Measurements from ENCODE around the gene DIPK1B. TPM values are rescaled to one million over a fixed set of nuclear protein-coding genes. Genes with fewer than 3 reads are reported as not detected.
A peak's percentile ranks its signal among the peaks of the same experiment; 100 is the strongest.

The DIPK1B gene
- total and polyA plus RNA-seq, 8 donors: 4.3 to 32.3 (median 6.5) TPM

DNA sequence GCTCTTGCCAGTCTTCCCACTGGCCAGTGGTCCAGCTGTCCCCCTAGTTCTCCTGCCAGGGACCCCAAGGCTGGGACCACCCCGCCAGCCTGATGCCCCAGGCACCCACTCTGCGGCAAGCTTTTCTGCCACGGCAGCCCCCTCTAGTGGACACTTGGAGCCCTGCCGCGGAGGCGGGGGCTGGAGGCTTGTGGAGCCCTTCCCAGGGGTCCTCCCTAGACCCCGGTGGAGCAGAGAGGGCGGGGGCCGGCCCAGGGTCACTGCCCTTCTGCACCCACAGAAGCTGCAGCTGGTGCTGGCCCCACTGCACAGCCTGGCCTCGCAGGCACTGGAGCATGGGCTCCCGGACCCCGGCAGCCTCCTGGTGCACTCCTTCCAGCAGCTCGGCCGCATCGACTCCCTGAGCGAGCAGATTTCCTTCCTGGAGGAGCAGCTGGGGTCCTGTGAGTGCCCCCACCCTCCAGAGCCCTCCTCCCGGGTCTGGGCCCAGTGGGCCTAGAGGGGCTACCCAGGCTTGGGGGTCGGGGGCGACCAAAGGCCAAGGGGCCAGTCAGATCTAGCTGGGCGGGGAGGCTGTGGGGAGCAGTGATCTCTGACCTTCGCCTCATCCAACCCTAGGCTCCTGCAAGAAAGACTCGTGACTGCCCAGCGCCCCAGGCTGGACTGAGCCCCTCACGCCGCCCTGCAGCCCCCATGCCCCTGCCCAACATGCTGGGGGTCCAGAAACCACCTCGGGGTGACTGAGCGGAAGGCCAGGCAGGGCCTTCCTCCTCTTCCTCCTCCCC lies 40.5 kb upstream of the DIPK1B start:
- FAIRE-seq: no peak
- H3K9me3 ChIP-seq: no peaks in the 10 kb centered on the region
- ATAC-seq: peak; percentile 28 to 48 (median 31)
- WGBS, 2 donors: 42 to 45% methylated on average over 27 of the region's 27 CpGs
- H3K4me1 ChIP-seq: peaks cover 9 to 20% (median 9%) of the 10 kb centered on the region in 3 donors
- TF ChIP-seq, protein P1, sequence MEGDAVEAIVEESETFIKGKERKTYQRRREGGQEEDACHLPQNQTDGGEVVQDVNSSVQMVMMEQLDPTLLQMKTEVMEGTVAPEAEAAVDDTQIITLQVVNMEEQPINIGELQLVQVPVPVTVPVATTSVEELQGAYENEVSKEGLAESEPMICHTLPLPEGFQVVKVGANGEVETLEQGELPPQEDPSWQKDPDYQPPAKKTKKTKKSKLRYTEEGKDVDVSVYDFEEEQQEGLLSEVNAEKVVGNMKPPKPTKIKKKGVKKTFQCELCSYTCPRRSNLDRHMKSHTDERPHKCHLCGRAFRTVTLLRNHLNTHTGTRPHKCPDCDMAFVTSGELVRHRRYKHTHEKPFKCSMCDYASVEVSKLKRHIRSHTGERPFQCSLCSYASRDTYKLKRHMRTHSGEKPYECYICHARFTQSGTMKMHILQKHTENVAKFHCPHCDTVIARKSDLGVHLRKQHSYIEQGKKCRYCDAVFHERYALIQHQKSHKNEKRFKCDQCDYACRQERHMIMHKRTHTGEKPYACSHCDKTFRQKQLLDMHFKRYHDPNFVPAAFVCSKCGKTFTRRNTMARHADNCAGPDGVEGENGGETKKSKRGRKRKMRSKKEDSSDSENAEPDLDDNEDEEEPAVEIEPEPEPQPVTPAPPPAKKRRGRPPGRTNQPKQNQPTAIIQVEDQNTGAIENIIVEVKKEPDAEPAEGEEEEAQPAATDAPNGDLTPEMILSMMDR (IDR thresholded peaks at IDR 0.05): peak; percentile 83 to 85 (median 84)
- no peaks in the 10 kb centered on the region for H3K27me3 ChIP-seq
- H3K36me3 ChIP-seq: peaks cover 0 to 12% (median 0%) of the 10 kb centered on the region in 3 donors
- no peak overlapping the region for H3K4me3 ChIP-seq
- no peak overlapping the region for H3K27ac ChIP-seq
- intact Hi-C loops (cut with DNase I): no loop called here
- DNase-seq: peak in 3 of 6 donors; percentile 60 to 85 (median 76)

DNA sequence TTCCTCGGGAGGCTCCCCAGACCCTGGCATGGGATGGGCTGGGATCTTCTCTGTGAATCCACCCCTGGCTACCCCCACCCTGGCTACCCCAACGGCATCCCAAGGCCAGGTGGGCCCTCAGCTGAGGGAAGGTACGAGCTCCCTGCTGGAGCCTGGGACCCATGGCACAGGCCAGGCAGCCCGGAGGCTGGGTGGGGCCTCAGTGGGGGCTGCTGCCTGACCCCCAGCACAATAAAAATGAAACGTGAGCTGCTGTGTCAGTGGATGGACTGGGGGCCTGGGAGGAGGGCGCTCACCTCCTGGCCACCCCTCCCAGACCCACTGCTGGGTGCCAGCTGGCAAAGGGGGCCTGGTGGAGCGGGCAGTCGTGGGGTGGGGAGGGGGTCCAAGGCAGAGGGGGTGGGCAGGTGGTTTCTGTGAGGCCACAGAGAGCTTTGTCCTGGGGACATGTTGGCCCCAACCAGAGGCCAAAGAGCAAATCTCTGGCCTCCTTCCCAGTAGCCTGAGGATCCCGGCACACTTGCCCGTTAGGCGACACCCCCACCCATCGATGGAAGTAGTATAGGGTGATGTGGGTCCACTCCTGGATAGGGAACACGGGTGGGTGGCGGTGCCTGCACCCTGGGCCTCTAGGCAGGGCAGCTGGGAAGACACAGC lies 39.8 kb upstream of the DIPK1B start:
- FAIRE-seq: no peak
- no peak for ATAC-seq
- Histone ChIP-seq H3K4me3 (no peak overlapping the region), H3K27ac (no peak overlapping the region), H3K36me3 (peaks cover 0 to 16% (median 0%) of the 10 kb centered on the region in 3 donors), H3K4me1 (peaks cover 9 to 20% (median 9%) of the 10 kb centered on the region in 3 donors), H3K27me3 (no peaks in the 10 kb centered on the region), H3K9me3 (no peaks in the 10 kb centered on the region)
- intact Hi-C loops (cut with DNase I): no loop called here
- DNase-seq: no peak
- WGBS, 2 donors: 54 to 60% methylated on average over 14 of the region's 14 CpGs
- TF ChIP-seq, protein P1 (IDR thresholded peaks at IDR 0.05): no peak

DNA sequence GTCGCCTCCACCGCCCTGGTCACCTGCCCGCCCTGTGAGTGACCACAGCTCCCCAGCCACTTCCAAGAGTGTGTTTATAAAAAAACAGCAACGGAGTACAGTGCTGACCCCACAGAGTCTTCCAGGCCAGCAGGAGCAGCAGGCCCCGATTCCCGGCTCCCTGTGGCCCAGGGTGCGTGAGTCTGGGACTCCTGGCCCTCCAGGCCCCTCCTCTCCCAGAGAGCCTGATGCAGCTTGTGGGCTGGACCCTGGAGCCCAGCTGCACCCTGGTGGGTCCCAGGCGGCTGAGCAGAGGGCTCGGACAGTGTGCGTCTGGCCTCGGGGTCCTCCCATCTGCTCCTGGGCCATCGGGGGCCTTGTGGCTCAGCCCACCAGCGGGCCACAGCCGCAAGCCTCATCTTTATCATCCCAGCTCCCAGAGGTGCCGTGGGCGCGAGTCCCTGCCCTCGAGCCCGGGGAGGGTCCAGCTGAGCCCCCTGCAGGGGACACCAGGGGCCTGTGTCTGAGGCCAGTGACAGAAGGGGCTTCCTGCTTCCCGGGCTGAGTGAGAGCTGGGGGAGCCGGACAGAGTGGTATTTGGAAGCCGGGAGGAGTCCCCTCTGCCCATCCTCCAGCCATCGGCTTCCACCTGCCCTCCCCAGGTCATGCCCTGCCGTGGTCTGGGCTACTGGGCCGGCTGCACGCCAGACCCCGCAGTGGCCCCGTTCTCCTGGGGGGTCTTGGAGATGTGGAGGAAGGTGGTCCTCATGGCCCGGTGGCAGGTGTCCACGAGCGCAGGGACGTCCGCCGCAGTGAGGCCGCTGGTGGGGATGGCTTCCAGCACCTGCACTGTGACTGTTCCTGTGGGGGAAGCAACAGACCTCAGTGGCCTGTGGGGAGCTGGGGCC lies 39.0 kb upstream of the DIPK1B start:
- TF ChIP-seq, protein P1 (IDR thresholded peaks at IDR 0.05): no peak
- no peak overlapping the region for H3K4me3 ChIP-seq
- intact Hi-C loops (cut with DNase I): no loop called here
- 86 to 89% methylated on average over 35 of the region's 35 CpGs for WGBS, 2 donors
- no peak for FAIRE-seq
- H3K4me1 ChIP-seq: peaks cover 9 to 20% (median 9%) of the 10 kb centered on the region in 3 donors
- no peaks in the 10 kb centered on the region for H3K9me3 ChIP-seq
- DNase-seq: no peak
- H3K27ac ChIP-seq: no peak overlapping the region
- H3K27me3 ChIP-seq: no peaks in the 10 kb centered on the region
- peaks cover 0 to 16% (median 0%) of the 10 kb centered on the region in 3 donors for H3K36me3 ChIP-seq
- ATAC-seq: no peak

DNA sequence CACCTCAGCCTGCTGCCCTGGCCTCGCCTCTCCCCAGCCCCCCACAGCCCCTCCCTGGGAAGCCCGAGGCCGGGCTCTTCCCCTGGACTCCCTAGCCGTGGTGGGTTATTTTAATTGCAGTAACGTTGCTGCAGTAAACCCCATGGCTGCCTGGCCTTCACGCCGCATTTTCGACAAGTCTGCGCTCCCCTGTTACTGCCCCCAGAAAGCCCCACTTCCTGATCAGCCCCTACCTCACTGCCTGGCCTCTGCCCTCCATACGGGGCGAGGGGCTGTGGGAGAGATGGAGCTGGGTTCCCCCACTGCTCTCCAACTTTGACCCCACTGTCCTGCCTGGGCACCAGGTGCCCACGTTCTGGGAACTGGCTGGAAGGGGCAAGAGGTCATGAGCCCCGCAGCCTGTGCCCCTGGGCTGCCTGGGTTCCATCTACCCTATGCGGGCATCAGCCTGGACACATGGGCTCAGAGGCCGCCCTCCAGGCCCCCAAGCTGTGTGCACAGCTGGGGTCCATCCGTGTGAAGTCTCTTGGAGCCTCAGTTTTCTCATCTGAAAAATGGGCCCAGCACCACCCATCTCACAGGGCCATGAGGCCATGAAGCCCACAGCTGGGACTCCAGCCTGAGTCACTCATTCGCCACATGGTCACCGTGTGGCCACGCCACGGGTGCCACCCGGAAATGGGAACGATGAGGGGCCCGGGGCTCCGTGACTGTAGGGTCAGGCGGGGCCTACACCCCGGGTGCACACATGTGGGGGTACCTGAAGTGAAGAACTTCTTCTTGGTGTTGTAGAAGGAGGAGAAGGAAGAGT lies 38.2 kb upstream of the DIPK1B start:
- TF ChIP-seq, protein P1 (IDR thresholded peaks at IDR 0.05): no peak
- intact Hi-C loops (cut with DNase I): no loop called here
- Histone ChIP-seq H3K4me1 (peaks cover 9 to 20% (median 9%) of the 10 kb centered on the region in 3 donors), H3K4me3 (no peak overlapping the region), H3K27me3 (no peaks in the 10 kb centered on the region), H3K36me3 (peaks cover 0 to 16% (median 0%) of the 10 kb centered on the region in 3 donors), H3K27ac (peak overlapping the region in 3 of 4 donors; percentile 12 to 77 (median 44)), H3K9me3 (no peaks in the 10 kb centered on the region)
- DNase-seq (peak in 1 of 6 donors; percentile 32), FAIRE-seq (no peak), ATAC-seq (no peak)
- 80 to 87% methylated on average over 26 of the region's 26 CpGs for WGBS, 2 donors

All from pancreas (tissue), 10 donors.